Kidney epithelial cell (primary cell): Measurements from ENCODE around the gene STX5. TPM values are rescaled to one million over a fixed set of nuclear protein-coding genes. Genes with fewer than 3 reads are reported as not detected.
"Not testable (repeated sequence)": the region's sequence is repeated elsewhere in the genome, so short reads cannot be mapped to it uniquely, and the experiment has no call there.

Source experiments
- DNase-seq: peaks from one replicate; pipeline ENCODE4 v3.0.0-alpha.2; 2010; ENCODE audit warnings: low read depth
- H3K27me3 ChIP-seq: 2 replicates; pipeline ENCODE4 v1.6.0; 2011; ENCODE audit warnings: low read length; ENCODE audit not compliant: control insufficient read depth, insufficient read depth
- H3K36me3 ChIP-seq: 2 replicates; pipeline ENCODE4 v1.5.1; 2011; ENCODE audit warnings: low read length; ENCODE audit not compliant: control insufficient read depth, insufficient read depth
- H3K4me3 ChIP-seq: 2 replicates; pipeline ENCODE4 v1.5.1; 2011; ENCODE audit warnings: low read depth, mild to moderate bottlenecking, control low read depth, low read length
- CTCF ChIP-seq: IDR thresholded peaks from 2 replicates; pipeline ENCODE4 v1.5.1; 2011; ENCODE audit warnings: mild to moderate bottlenecking, moderate library complexity, low read length, control low read depth, inconsistent platforms; ENCODE audit not compliant: insufficient read depth, poor library complexity, severe bottlenecking
- total RNA-seq: library from RNA; depleted of rRNA; stranded (reverse); fragments of >200 nt; gene quantifications from 2 replicates; pipeline ENCODE4 v1.2.3, GENCODE V29; 2015

STX5 gene
- total RNA-seq, 1 donor from 2014 or later = 30.2 TPM

DNA sequence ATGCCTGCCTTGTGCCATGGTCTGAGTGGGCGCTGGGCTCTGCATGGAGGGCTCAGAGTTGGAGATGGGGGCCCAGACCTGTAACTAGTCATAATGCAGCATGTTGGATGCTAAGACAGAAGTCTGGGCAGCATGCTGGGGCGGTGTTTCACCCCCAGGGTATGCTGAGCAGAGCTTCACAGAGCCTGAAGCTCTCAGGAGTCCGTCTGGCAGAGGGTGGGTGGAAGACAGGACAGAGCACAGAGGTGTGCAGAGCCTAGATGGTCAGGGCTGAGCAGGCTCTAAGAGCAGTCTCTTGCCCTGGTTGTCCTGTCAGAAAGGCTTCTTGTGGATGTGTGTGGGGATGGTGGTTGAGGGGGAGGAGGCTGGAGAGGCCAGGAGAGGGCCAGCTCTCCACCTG, 53.4 kb downstream of the STX5 start:
- no peak for DNase-seq
- H3K27me3 ChIP-seq = no peaks in the 10 kb centered on the region
- TF ChIP-seq CTCF = no peak
- peaks cover 4% of the 10 kb centered on the region for H3K36me3 ChIP-seq
- H3K4me3 ChIP-seq = no peak overlapping the region

- TF ChIP-seq CTCF = no peak
- no peak overlapping the region for H3K4me3 ChIP-seq
- no peak for DNase-seq
- no peaks in the 10 kb centered on the region for H3K27me3 ChIP-seq
- H3K36me3 ChIP-seq = peaks cover 4% of the 10 kb centered on the region
Measured at GRCh38 chr11:62777389-62777788, 54.5 kb downstream of the STX5 start.

DNA sequence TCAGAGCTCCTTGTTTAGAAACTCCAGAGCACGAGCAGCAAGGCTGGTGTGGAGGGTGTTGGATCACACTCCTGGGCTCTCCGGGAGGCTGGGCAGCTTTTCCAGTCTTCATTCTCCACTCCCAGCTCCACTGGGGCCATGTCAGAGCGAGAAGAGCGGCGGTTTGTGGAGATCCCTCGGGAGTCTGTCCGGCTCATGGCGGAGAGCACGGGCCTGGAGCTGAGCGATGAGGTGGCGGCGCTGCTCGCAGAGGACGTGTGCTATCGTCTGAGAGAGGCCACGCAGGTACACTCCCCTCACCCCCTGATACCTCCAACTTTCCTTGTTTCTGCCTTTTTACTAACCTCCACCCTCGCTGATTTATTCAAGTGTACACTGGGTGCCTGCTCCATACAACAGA, 56.2 kb downstream of the STX5 start:
- no peak for DNase-seq
- TF ChIP-seq CTCF = no peak
- H3K27me3 ChIP-seq = no peaks in the 10 kb centered on the region
- H3K4me3 ChIP-seq = no peak overlapping the region
- peaks cover 4% of the 10 kb centered on the region for H3K36me3 ChIP-seq

- H3K36me3 ChIP-seq = peaks cover 4% of the 10 kb centered on the region
- no peak for TF ChIP-seq CTCF
- H3K4me3 ChIP-seq = no peak overlapping the region
- DNase-seq = no peak
- no peaks in the 10 kb centered on the region for H3K27me3 ChIP-seq
Measured at GRCh38 chr11:62774407-62774806, 57.4 kb downstream of the STX5 start.

DNA sequence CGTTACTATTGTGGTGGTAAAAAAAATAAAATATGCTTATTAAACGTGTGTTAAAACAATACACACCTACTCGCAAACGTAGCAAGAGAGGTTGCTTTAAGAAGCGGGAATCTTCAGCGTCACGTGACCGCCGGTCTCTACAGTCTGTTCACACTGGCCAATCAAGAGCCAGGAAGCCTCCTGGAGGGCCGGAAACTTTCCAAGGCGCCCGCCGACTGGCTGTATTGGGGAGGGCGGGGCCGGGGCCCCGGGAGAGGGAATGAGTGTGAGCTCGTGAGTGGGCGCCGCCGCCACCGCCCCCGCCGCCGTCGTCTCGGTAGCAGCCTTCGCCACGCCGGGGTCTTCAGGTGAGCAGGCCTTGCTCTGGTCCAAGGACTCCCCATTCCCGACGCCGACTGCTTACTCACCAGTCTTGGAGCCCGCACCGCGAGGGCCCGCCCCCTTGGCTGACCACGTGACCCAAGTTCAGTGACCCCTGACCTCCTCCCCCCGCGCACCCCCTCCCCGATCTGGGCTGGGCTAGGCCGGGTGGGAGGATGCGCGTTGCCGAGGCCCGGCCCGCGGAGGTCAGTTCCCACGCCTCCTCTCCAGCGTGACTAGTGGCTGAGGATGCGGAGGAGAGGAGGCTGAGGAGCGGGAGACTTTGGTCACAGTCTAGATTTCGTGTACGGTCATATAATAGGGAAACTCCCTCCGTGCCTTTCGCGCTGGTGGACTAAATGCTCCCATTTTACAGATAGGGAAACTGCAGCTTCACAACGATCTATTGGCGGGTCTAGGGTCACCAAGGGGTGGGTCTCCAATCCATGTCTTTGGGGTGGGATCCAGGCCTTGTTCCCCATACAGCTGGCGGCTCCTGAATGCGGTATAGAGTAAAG, 60.5 kb downstream of the STX5 start, which contains the start of gene TAF6L:
Gene TAF6L (plus strand): TSS at position 253 of the 878 bp plus-strand sequence. CDS start 4,388 bp downstream, outside the sequence.
- TF ChIP-seq CTCF = no peak

DNA sequence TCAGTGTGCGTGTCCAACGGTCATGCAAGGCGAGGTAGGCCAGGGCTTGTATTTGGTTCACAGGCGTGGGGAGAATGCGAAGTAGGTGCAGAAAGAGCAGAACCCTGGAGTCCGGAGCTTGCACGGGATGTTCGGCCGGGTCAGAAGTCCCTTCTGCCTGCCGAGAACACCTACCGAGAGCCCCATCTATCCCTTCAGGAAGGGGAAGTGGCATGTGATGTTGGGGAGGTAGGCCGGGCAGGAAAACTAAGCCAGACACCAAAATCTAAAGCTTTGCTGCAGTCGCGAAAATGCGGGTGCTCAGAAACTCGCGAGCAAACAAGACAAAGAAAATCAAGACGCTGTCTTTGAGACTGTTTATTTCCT, 61.1 kb downstream of the STX5 start:
- H3K4me3 ChIP-seq = peak overlapping the region; percentile 83
- H3K27me3 ChIP-seq = no peaks in the 10 kb centered on the region
- peaks cover 2% of the 10 kb centered on the region for H3K36me3 ChIP-seq
- no peak for DNase-seq
- no peak for TF ChIP-seq CTCF

More for the DNA sequence above, 60.5 kb downstream of the STX5 start, which contains the start of gene TAF6L:
- no peaks in the 10 kb centered on the region for H3K27me3 ChIP-seq
- peak; percentile 87 for DNase-seq
- peaks cover 2% of the 10 kb centered on the region for H3K36me3 ChIP-seq
- peak within 1 kb of the TSS; percentile 83 for H3K4me3 ChIP-seq

GRCh38 chr11:62760867-62761227, 71.0 kb downstream of the STX5 start:
- not testable (repeated sequence) for DNase-seq, H3K27me3 ChIP-seq, H3K36me3 ChIP-seq, H3K4me3 ChIP-seq
